ENCODE results near the gene BPIFA2. TPM values are rescaled to one million over a fixed set of nuclear protein-coding genes. Genes with fewer than 3 reads are reported as not detected.

Gene BPIFA2
- total RNA-seq, 1 donor from 2014 or later = not detected

DNA sequence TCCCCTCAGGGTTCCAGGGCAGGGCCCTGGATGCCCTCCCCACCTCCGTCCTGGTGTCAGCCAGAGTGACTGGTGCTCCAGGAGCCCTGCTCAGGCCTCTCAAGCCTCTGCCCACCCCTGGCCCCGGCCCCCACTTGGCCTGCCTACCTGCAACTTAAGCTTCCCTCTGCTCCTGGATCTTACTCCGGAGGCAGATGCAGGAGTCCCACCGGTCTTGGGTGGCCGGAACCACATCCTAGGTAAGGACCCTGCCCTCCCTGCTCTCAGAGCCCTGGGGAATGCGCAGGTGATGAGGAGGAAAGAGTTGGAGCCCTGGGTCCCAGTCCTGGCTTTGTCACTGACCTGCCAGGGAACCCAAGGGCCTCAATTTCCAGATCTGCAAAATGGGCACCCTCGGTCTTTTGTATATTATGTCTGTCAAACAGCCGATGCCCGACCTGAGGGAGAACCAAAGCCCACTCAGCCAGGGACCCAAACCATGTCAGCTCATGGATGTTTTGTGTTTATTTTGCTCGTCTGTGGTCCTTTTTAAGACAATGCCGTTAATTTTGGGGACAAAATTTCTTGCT lies 34.5 kb upstream of the BPIFA2 start:
- Histone ChIP-seq H3K4me3 (no peak overlapping the region), H3K36me3 (no peaks in the 10 kb centered on the region), H3K4me1 (no peaks in the 10 kb centered on the region), H3K27me3 (no peaks in the 10 kb centered on the region), H3K27ac (no peak overlapping the region), H3K9me3 (no peaks in the 10 kb centered on the region)
- TF ChIP-seq, protein P1, sequence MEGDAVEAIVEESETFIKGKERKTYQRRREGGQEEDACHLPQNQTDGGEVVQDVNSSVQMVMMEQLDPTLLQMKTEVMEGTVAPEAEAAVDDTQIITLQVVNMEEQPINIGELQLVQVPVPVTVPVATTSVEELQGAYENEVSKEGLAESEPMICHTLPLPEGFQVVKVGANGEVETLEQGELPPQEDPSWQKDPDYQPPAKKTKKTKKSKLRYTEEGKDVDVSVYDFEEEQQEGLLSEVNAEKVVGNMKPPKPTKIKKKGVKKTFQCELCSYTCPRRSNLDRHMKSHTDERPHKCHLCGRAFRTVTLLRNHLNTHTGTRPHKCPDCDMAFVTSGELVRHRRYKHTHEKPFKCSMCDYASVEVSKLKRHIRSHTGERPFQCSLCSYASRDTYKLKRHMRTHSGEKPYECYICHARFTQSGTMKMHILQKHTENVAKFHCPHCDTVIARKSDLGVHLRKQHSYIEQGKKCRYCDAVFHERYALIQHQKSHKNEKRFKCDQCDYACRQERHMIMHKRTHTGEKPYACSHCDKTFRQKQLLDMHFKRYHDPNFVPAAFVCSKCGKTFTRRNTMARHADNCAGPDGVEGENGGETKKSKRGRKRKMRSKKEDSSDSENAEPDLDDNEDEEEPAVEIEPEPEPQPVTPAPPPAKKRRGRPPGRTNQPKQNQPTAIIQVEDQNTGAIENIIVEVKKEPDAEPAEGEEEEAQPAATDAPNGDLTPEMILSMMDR (IDR thresholded peaks at IDR 0.05) = no peak
- intact Hi-C loops (cut with DNase I) = no loop called here
- ATAC-seq (no peak), DNase-seq (no peak)

DNA sequence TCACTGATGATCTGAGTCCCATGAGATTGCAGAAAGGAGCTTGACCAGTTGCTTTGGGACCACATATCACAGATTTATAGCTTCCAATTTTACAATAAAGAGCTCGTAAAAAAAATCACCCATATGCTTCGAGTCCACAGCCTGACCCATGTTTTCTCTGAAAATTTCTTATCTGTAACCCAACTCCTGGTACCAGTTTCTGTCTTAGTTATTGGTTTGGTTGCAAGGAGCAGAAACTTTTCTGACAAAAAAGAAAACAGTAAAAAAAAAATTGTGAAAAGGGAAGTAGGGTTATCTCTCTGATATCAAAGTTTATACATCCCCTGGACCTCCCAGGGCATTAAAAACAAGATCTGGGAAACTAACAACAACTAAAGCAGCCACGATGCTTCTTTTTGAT lies 30.8 kb upstream of the BPIFA2 start:
- TF ChIP-seq, protein P1 (IDR thresholded peaks at IDR 0.05) = no peak
- no peaks in the 10 kb centered on the region for H3K36me3 ChIP-seq
- no peak overlapping the region for H3K4me3 ChIP-seq
- H3K9me3 ChIP-seq = no peaks in the 10 kb centered on the region
- intact Hi-C loops (cut with DNase I) = no loop called here
- no peaks in the 10 kb centered on the region for H3K27me3 ChIP-seq
- no peak for ATAC-seq
- no peak for DNase-seq
- no peaks in the 10 kb centered on the region for H3K4me1 ChIP-seq
- no peak overlapping the region for H3K27ac ChIP-seq

DNA sequence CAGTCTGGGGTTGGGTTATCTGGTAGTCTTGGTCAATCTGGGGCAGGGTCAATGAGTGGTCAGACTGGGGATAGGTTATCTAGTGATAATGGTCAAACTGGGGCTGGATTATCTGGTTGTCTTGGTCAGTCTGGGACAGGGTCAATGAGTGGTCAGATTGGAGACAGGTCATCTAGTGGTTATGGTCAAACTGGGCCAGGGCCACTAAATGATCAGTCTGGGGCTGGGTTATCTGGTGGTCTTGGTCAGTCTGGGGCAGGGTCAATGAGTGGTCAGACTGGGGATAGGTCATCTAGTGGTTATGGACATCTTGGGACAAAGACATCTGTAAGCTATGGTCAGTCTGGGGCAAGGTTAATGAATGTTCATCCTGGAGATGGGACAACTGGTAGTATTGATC lies 28.5 kb upstream of the BPIFA2 start:
- TF ChIP-seq, protein P1 (IDR thresholded peaks at IDR 0.05) = no peak
- no peaks in the 10 kb centered on the region for H3K27me3 ChIP-seq
- no peak for ATAC-seq
- H3K27ac ChIP-seq = no peak overlapping the region
- intact Hi-C loops (cut with DNase I) = no loop called here
- H3K4me1 ChIP-seq = no peaks in the 10 kb centered on the region
- H3K4me3 ChIP-seq = no peak overlapping the region
- H3K36me3 ChIP-seq = no peaks in the 10 kb centered on the region
- no peak for DNase-seq
- no peaks in the 10 kb centered on the region for H3K9me3 ChIP-seq

DNA sequence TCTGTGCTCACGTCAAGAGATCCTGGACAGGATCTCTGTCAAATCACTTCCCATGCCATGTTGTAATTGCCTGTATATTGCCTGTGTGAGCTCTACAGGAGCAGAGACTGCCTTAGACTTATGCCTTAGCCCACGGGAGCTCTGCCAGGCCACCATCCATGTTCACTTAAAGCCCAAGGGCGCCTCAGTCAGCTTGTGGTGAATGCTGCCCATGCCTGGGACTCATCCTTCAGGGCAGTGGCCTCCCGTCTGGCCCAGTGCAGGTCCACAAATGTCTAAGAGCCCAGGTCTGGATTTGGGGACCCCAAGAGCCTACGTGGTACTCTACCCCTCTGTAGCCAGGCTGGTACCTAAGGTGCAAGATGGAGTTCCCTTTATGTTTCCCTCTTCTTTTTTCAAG lies 22.4 kb upstream of the BPIFA2 start:
- no peak overlapping the region for H3K27ac ChIP-seq
- no peak for ATAC-seq
- H3K27me3 ChIP-seq = peaks cover 6% of the 10 kb centered on the region
- no peaks in the 10 kb centered on the region for H3K9me3 ChIP-seq
- H3K4me1 ChIP-seq = no peaks in the 10 kb centered on the region
- no peaks in the 10 kb centered on the region for H3K36me3 ChIP-seq
- intact Hi-C loops (cut with DNase I) = no loop called here
- DNase-seq = no peak
- TF ChIP-seq, protein P1 (IDR thresholded peaks at IDR 0.05) = no peak
- no peak overlapping the region for H3K4me3 ChIP-seq

DNA sequence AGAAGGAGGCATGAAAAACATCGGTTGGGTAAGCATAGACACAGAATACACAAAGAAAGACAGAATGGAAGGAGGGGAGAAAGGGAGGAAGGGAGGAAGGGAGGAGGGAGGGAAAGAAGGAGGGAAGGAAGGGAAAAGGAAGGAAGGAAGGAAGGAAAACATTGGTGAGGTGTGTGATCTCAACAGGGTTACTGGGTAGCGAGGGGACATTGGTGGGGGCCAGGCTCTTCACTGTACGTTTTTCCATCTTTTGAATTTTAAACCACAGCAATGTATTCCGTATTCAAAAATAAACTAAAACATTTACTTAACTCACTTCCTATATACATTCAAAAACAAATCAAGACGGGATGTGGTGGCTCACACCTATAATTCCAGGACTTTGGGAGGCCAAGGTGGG lies 20.7 kb upstream of the BPIFA2 start:
- H3K36me3 ChIP-seq = no peaks in the 10 kb centered on the region
- ATAC-seq = no peak
- intact Hi-C loops (cut with DNase I) = no loop called here
- H3K9me3 ChIP-seq = no peaks in the 10 kb centered on the region
- H3K27me3 ChIP-seq = peaks cover 6% of the 10 kb centered on the region
- no peak overlapping the region for H3K4me3 ChIP-seq
- no peaks in the 10 kb centered on the region for H3K4me1 ChIP-seq
- DNase-seq = no peak
- TF ChIP-seq, protein P1 (IDR thresholded peaks at IDR 0.05) = no peak
- no peak overlapping the region for H3K27ac ChIP-seq

DNA sequence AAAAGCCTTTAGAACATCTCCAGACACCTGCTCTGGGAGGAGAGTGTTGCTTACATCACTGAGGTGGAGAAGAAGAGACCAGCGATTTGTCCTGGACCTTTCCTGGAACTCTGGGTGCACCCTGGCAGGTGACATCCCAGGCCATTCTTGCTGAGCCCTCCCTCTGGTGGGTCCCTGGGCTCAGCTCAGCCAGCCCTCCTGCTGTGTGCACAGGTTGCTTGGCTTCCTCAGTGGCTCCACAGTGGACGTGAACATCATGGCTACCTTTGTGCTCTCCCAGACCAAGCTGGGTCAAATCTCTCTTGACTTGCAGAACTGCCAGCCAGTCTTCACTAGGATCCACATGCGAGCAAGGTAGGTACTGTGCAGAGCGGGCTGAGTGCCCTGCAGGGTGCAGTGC lies 19.9 kb upstream of the BPIFA2 start:
- no peak overlapping the region for H3K4me3 ChIP-seq
- ATAC-seq (no peak), DNase-seq (no peak)
- no peaks in the 10 kb centered on the region for H3K4me1 ChIP-seq
- H3K27ac ChIP-seq = no peak overlapping the region
- no peaks in the 10 kb centered on the region for H3K9me3 ChIP-seq
- no peaks in the 10 kb centered on the region for H3K36me3 ChIP-seq
- TF ChIP-seq, protein P1 (IDR thresholded peaks at IDR 0.05) = no peak
- peaks cover 8% of the 10 kb centered on the region for H3K27me3 ChIP-seq
- intact Hi-C loops (cut with DNase I) = no loop called here
